SK-N-SH treated with all-trans-retinoic acid at 6 μM for 48 hours (cell line): Measurements from ENCODE around the gene GRAMD4.

ENCODE experiments used
- ATAC-seq: fragments of 200-7000 bp; cut with Tn5 transposase; 3 replicates; pipeline ENCODE4 v1.9.1; 2020; ENCODE audit warnings: mild to moderate bottlenecking, moderate library complexity
- ARNTL ChIP-seq: fragments of 450-650 bp; formaldehyde crosslinking; IDR thresholded peaks from 2 replicates; pipeline ENCODE4 v1.5.0; 2020; ENCODE audit warnings: low read depth, mild to moderate bottlenecking, moderate library complexity, borderline replicate concordance
- BACH2 ChIP-seq: fragments of 250-450 bp; sonication (Bioruptor Pico); IDR thresholded peaks from 2 replicates; pipeline ENCODE4 v1.9.0; 2021; ENCODE audit warnings: mild to moderate bottlenecking, borderline replicate concordance
- CREB5 ChIP-seq: fragments of 250-450 bp; sonication (Bioruptor Pico); IDR thresholded peaks from 2 replicates; pipeline ENCODE4 v1.5.1; 2020; ENCODE audit warnings: low read depth, mild to moderate bottlenecking, moderate library complexity
- CSDC2 ChIP-seq: fragments of 250-450 bp; sonication (Bioruptor Pico); IDR thresholded peaks from 2 replicates; pipeline ENCODE4 v1.5.0; 2020; ENCODE audit warnings: mild to moderate bottlenecking, moderate library complexity
- CSRNP3 ChIP-seq: fragments of 250-450 bp; sonication (Bioruptor Pico); IDR thresholded peaks from 2 replicates; pipeline ENCODE4 v1.5.1; 2021; ENCODE audit warnings: mild to moderate bottlenecking, moderate library complexity
- ESRRG ChIP-seq: fragments of 250-450 bp; sonication (Bioruptor Pico); IDR thresholded peaks from 2 replicates; pipeline ENCODE4 v1.6.1; 2021; ENCODE audit warnings: mild to moderate bottlenecking
- GLIS3 ChIP-seq: fragments of 250-450 bp; sonication (Bioruptor Pico); IDR thresholded peaks from 2 replicates; pipeline ENCODE4 v1.5.0; 2020; ENCODE audit warnings: mild to moderate bottlenecking, moderate library complexity
- ISL1 ChIP-seq: fragments of 250-450 bp; sonication (Bioruptor Pico); IDR thresholded peaks from 2 replicates; pipeline ENCODE4 v2.1.2; 2022; ENCODE audit warnings: mild to moderate bottlenecking, moderate library complexity
- OSR1 ChIP-seq: fragments of 250-450 bp; sonication (Bioruptor Pico); IDR thresholded peaks from 2 replicates; pipeline ENCODE4 v1.8.0; 2022; ENCODE audit warnings: moderate library complexity, mild to moderate bottlenecking, inconsistent platforms
- PATZ1 ChIP-seq: fragments of 250-450 bp; sonication (Bioruptor Pico); IDR thresholded peaks from 2 replicates; pipeline ENCODE4 v1.8.0; 2020; ENCODE audit warnings: mild to moderate bottlenecking, moderate library complexity, borderline replicate concordance
- POU6F1 ChIP-seq: fragments of 250-450 bp; sonication (Bioruptor Pico); IDR thresholded peaks from 2 replicates; pipeline ENCODE4 v1.8.0; 2021; ENCODE audit warnings: low read depth, mild to moderate bottlenecking, moderate library complexity, borderline replicate concordance
- PPARA ChIP-seq: fragments of 250-450 bp; sonication (Bioruptor Pico); IDR thresholded peaks from 2 replicates; pipeline ENCODE4 v1.5.0; 2020; ENCODE audit warnings: mild to moderate bottlenecking, borderline replicate concordance
- RARB ChIP-seq: fragments of 250-450 bp; sonication (Bioruptor Pico); IDR thresholded peaks from 2 replicates; pipeline ENCODE4 v1.8.0; 2021; ENCODE audit warnings: mild to moderate bottlenecking, moderate library complexity
- SNAI2 ChIP-seq: fragments of 250-450 bp; sonication (Bioruptor Pico); IDR thresholded peaks from 2 replicates; pipeline ENCODE4 v1.5.0; 2020; ENCODE audit warnings: mild to moderate bottlenecking, moderate library complexity
- TCF4 ChIP-seq: fragments of 250-450 bp; sonication (Bioruptor Pico); IDR thresholded peaks from 2 replicates; pipeline ENCODE4 v1.8.0; 2021; ENCODE audit warnings: mild to moderate bottlenecking, moderate library complexity, borderline replicate concordance
- TOX ChIP-seq: fragments of 250-450 bp; sonication (Bioruptor Pico); IDR thresholded peaks from 2 replicates; pipeline ENCODE4 v1.8.0; 2021; ENCODE audit warnings: mild to moderate bottlenecking, moderate library complexity, borderline replicate concordance
- TSHZ2 ChIP-seq: fragments of 250-450 bp; sonication (Bioruptor Pico); IDR thresholded peaks from 2 replicates; pipeline ENCODE4 v1.5.0; 2020; ENCODE audit warnings: mild to moderate bottlenecking, moderate library complexity
- ZC3H10 ChIP-seq: fragments of 250-450 bp; sonication (Bioruptor Pico); IDR thresholded peaks from 2 replicates; pipeline ENCODE4 v1.5.1; 2021; ENCODE audit warnings: mild to moderate bottlenecking, moderate library complexity
- ZFP3 ChIP-seq: fragments of 250-450 bp; sonication (Bioruptor Pico); IDR thresholded peaks from 2 replicates; pipeline ENCODE4 v1.5.0; 2020; ENCODE audit warnings: mild to moderate bottlenecking, moderate library complexity
- ZFP30 ChIP-seq: fragments of 450-650 bp; formaldehyde crosslinking; IDR thresholded peaks from 2 replicates; pipeline ENCODE4 v1.5.0; 2022; ENCODE audit warnings: mild to moderate bottlenecking, moderate library complexity
- ZNF565 ChIP-seq: fragments of 450-650 bp; formaldehyde crosslinking; conservative IDR thresholded peaks from 2 replicates; pipeline ENCODE4 v1.5.0; 2020; ENCODE audit warnings: low read depth, mild to moderate bottlenecking, moderate library complexity
- ZNF70 ChIP-seq: fragments of 450-650 bp; formaldehyde crosslinking; IDR thresholded peaks from 2 replicates; pipeline ENCODE4 v1.5.0; 2020; ENCODE audit warnings: mild to moderate bottlenecking, moderate library complexity
- ZNF8 ChIP-seq: fragments of 450-650 bp; formaldehyde crosslinking; IDR thresholded peaks from 2 replicates; pipeline ENCODE4 v1.5.0; 2020; ENCODE audit warnings: mild to moderate bottlenecking, moderate library complexity

The GRAMD4 gene

GRCh38 chr22:46594947-46595298, 25.3 kb upstream of the GRAMD4 start:
- TF ChIP-seq ZNF70 (CRISPR knock-in tag) (no peak), SNAI2 (CRISPR knock-in tag) (no peak)
- no peak for ATAC-seq

- TF ChIP-seq PATZ1 (CRISPR knock-in tag) (no peak), ZNF565 (no peak), TCF4 (no peak), RARB (CRISPR knock-in tag) (no peak), TSHZ2 (CRISPR knock-in tag) (no peak), ZFP30 (no peak), CREB5 (CRISPR knock-in tag) (no peak), ZFP3 (CRISPR knock-in tag) (no peak), ZNF70 (CRISPR knock-in tag) (no peak), PPARA (no peak), POU6F1 (no peak), BACH2 (no peak), ZNF8 (CRISPR knock-in tag) (no peak), ARNTL (CRISPR knock-in tag) (no peak), ESRRG (CRISPR knock-in tag) (no peak)
- ATAC-seq, result no peak
Measured at GRCh38 chr22:46595545-46595944, 24.6 kb upstream of the GRAMD4 start.

GRCh38 chr22:46596032-46596441, 24.1 kb upstream of the GRAMD4 start:
- ATAC-seq, result peak; percentile 65
- TF ChIP-seq PPARA (no peak), ARNTL (CRISPR knock-in tag) (no peak), GLIS3 (peak; percentile 66; the same call in 1 of the 2 replicates), ZNF8 (CRISPR knock-in tag) (peak; percentile 65), CSDC2 (CRISPR knock-in tag) (no peak), SNAI2 (CRISPR knock-in tag) (peak; percentile 47; the same call in 1 of the 2 replicates), ZC3H10 (CRISPR knock-in tag) (no peak), ZNF565 (no peak), CREB5 (CRISPR knock-in tag) (no peak), TOX (CRISPR knock-in tag) (no peak), TSHZ2 (CRISPR knock-in tag) (peak; percentile 93), ISL1 (CRISPR knock-in tag) (no peak; the same call in 1 of the 2 replicates), POU6F1 (no peak), ZNF70 (CRISPR knock-in tag) (no peak), TCF4 (peak; percentile 97), ZFP3 (CRISPR knock-in tag) (no peak), CSRNP3 (no peak), OSR1 (no peak), RARB (CRISPR knock-in tag) (no peak), BACH2 (no peak)
